H9 (cell line): ENCODE data around the gene AKT3. TPM values are rescaled to one million over a fixed set of nuclear protein-coding genes. Genes with fewer than 3 reads are reported as not detected.

Experiments
- DNase-seq: peaks from one replicate; pipeline ENCODE4 v3.0.0-alpha.2; 2017
- H2AFZ ChIP-seq: one replicate; pipeline ENCODE4 v1.6.1; 2013; ENCODE audit warnings: mild to moderate bottlenecking, low read length, control low read depth, moderate library complexity
- H2AK5ac ChIP-seq: 2 replicates; pipeline ENCODE4 v1.6.1; 2013; ENCODE audit warnings: low read length, control low read depth, mixed read lengths; ENCODE audit not compliant: insufficient read length
- H2BK120ac ChIP-seq: one replicate; pipeline ENCODE4 v1.6.1; 2013; ENCODE audit warnings: low read depth, mild to moderate bottlenecking, low read length, control low read depth, inconsistent platforms; ENCODE audit not compliant: poor library complexity, severe bottlenecking
- H2BK12ac ChIP-seq: 2 replicates; pipeline ENCODE4 v1.6.1; 2013; ENCODE audit warnings: low read length, control low read depth, mixed read lengths, low read depth; ENCODE audit not compliant: insufficient read length
- H2BK15ac ChIP-seq: 2 replicates; pipeline ENCODE4 v1.6.1; 2013; ENCODE audit warnings: low read depth, low read length, control low read depth
- H2BK20ac ChIP-seq: one replicate; pipeline ENCODE4 v1.6.1; 2013; ENCODE audit warnings: low read depth, mild to moderate bottlenecking, low read length, control low read depth, inconsistent platforms; ENCODE audit not compliant: poor library complexity, severe bottlenecking
- H2BK5ac ChIP-seq: 2 replicates; pipeline ENCODE4 v1.6.1; 2013; ENCODE audit warnings: low read length, control low read depth, mixed read lengths; ENCODE audit not compliant: insufficient read length
- H3K14ac ChIP-seq: 2 replicates; pipeline ENCODE4 v1.6.1; 2013; ENCODE audit warnings: low read length, control low read depth; ENCODE audit not compliant: insufficient read depth
- H3K18ac ChIP-seq: 2 replicates; pipeline ENCODE4 v1.6.1; 2013; ENCODE audit warnings: low read depth, mild to moderate bottlenecking, mixed read lengths, low read length, control low read depth; ENCODE audit not compliant: insufficient read length
- H3K23ac ChIP-seq: 2 replicates; pipeline ENCODE4 v1.6.1; 2013; ENCODE audit warnings: low read length, control low read depth, mixed read lengths, low read depth; ENCODE audit not compliant: insufficient read length
- H3K23me2 ChIP-seq: 2 replicates; pipeline ENCODE4 v1.6.1; 2013; ENCODE audit warnings: low read depth, mild to moderate bottlenecking, mixed read lengths, low read length, control low read depth; ENCODE audit not compliant: insufficient read length, poor library complexity, severe bottlenecking
- H3K27ac ChIP-seq: 2 replicates; pipeline ENCODE4 v1.5.1; 2013; ENCODE audit warnings: low read length, control low read depth, mixed read lengths, low read depth; ENCODE audit not compliant: insufficient read length
- H3K27me3 ChIP-seq: 2 replicates; pipeline ENCODE4 v1.6.1; 2013; ENCODE audit warnings: low read length, control low read depth, inconsistent platforms; ENCODE audit not compliant: insufficient read depth
- H3K4ac ChIP-seq: 2 replicates; pipeline ENCODE4 v1.6.1; 2013; ENCODE audit warnings: low read depth, mild to moderate bottlenecking, control low read depth, inconsistent platforms, low read length, moderate library complexity
- H3K4me1 ChIP-seq: 2 replicates; pipeline ENCODE4 v1.6.1; 2013; ENCODE audit warnings: low read length, control low read depth, inconsistent platforms; ENCODE audit not compliant: insufficient read depth
- H3K4me2 ChIP-seq: 2 replicates; pipeline ENCODE4 v1.6.1; 2013; ENCODE audit warnings: low read length, control low read depth, mixed read lengths; ENCODE audit not compliant: insufficient read length, insufficient read depth
- H3K56ac ChIP-seq: 2 replicates; pipeline ENCODE4 v1.6.1; 2013; ENCODE audit warnings: low read depth, mild to moderate bottlenecking, mixed read lengths, low read length, control low read depth; ENCODE audit not compliant: insufficient read length
- H3K79me1 ChIP-seq: 2 replicates; pipeline ENCODE4 v1.6.1; 2013; ENCODE audit warnings: low read depth, mild to moderate bottlenecking, moderate library complexity, low read length, control low read depth, inconsistent platforms; ENCODE audit not compliant: insufficient read depth, poor library complexity, severe bottlenecking
- H3K79me2 ChIP-seq: 2 replicates; pipeline ENCODE4 v1.6.1; 2013; ENCODE audit warnings: low read length, control low read depth, inconsistent platforms; ENCODE audit not compliant: insufficient read depth
- H3K9ac ChIP-seq: 2 replicates; pipeline ENCODE4 v1.6.1; 2013; ENCODE audit warnings: low read length, control low read depth, mixed read lengths; ENCODE audit not compliant: insufficient read length; ENCODE audit errors: extremely low read depth
- H3K9me3 ChIP-seq: one replicate; pipeline ENCODE4 v1.6.1; 2013; ENCODE audit warnings: low read depth, low read length, inconsistent platforms; ENCODE audit not compliant: control insufficient read depth
- H3T11ph ChIP-seq: one replicate; pipeline ENCODE4 v1.6.1; 2013; ENCODE audit warnings: mild to moderate bottlenecking, low read length, control low read depth, inconsistent platforms
- H4K20me1 ChIP-seq: one replicate; pipeline ENCODE4 v1.6.1; 2013; ENCODE audit not compliant: control insufficient read depth, insufficient read length, insufficient read depth
- H4K5ac ChIP-seq: 2 replicates; pipeline ENCODE4 v1.6.1; 2013; ENCODE audit warnings: low read depth, mild to moderate bottlenecking, mixed read lengths, low read length, control low read depth; ENCODE audit not compliant: insufficient read length
- H4K8ac ChIP-seq: replicated peaks from 2 replicates; pipeline ENCODE4 v1.6.1; 2013; ENCODE audit warnings: low read length, control low read depth, mixed read lengths, low read depth; ENCODE audit not compliant: insufficient read length
- H4K91ac ChIP-seq: 2 replicates; pipeline ENCODE4 v1.6.1; 2013; ENCODE audit warnings: low read depth, mild to moderate bottlenecking, moderate library complexity, mixed read lengths, low read length, control low read depth; ENCODE audit not compliant: insufficient read length
- H3K27ac Mint-ChIP-seq, 3 experiments: 2 replicates in 2 of 3; 3 replicates in 1 of 3; pipeline ENCODE4 v1.8.0; 2020 to 2021; ENCODE audit warnings: mixed read lengths in 3 of 3, mild to moderate bottlenecking in 1 of 3, moderate library complexity in 1 of 3
- H3K27me3 Mint-ChIP-seq: 2 replicates; pipeline ENCODE4 v1.8.0; 2021; ENCODE audit warnings: low read depth, mild to moderate bottlenecking, moderate library complexity, mixed read lengths
- H3K36me3 Mint-ChIP-seq, 3 experiments: 2 replicates in 2 of 3; 3 replicates in 1 of 3; pipeline ENCODE4 v1.8.0; 2020 to 2021; ENCODE audit warnings: low read depth in 3 of 3, mixed read lengths in 3 of 3; ENCODE audit not compliant: insufficient read depth in 1 of 3
- H3K4me1 Mint-ChIP-seq, 2 experiments: 2 replicates each; pipeline ENCODE4 v1.8.0; 2020; ENCODE audit warnings: mixed read lengths in 2 of 2
- H3K4me3 Mint-ChIP-seq, 2 experiments: 2 replicates in 1 of 2; 3 replicates in 1 of 2; pipeline ENCODE4 v1.8.0; 2020 to 2021; ENCODE audit warnings: mild to moderate bottlenecking in 2 of 2, mixed read lengths in 2 of 2, moderate library complexity in 1 of 2
- H3K9me3 Mint-ChIP-seq, 2 experiments: 2 replicates in 1 of 2; 3 replicates in 1 of 2; pipeline ENCODE4 v1.8.0; 2020; ENCODE audit warnings: mild to moderate bottlenecking in 2 of 2, mixed read lengths in 2 of 2, moderate library complexity in 1 of 2
- CTCF ChIP-seq: fragments of 200-600 bp; sonication (generic); conservative IDR thresholded peaks from 3 replicates; pipeline ENCODE4 v1.8.0; 2021; ENCODE audit warnings: antibody characterized with exemption, mild to moderate bottlenecking
- WGBS: extraction: QIAGEN DNeasy Blood & Tissue Kit; methylation state at CpG from one replicate; pipeline ENCODE4 v1.1.7; 2013; ENCODE audit warnings: missing lambda C conversion rate, low lambda C conversion rate, mixed read lengths; ENCODE audit not compliant: insufficient read length; ENCODE audit errors: extremely low coverage; 5-methylcytosine and 5-hydroxymethylcytosine counted together
- total RNA-seq: library from RNA; stranded (reverse); gene quantifications from 2 replicates; pipeline ENCODE4 v1.2.1, GENCODE V29; 2021

The AKT3 gene
- total RNA-seq, 1 experiment from 2014 or later: 27.8 TPM

- H2BK15ac ChIP-seq: no peak overlapping the region
- no peak overlapping the region for H2AFZ ChIP-seq
- H4K8ac ChIP-seq: no peak overlapping the region
- peaks cover 13 to 15% of the 10 kb centered on the region in 2 experiments for H3K4me1 Mint-ChIP-seq
- no peak overlapping the region for H4K5ac ChIP-seq
- no peak overlapping the region for H3K27ac ChIP-seq
- whole genome bisulfite sequencing: no CpG with 5 or more reads among the region's 1 CpG
- H3K36me3 Mint-ChIP-seq: peaks cover 0 to 4% (median 2%) of the 10 kb centered on the region in 3 experiments; a peak in 2 of 7 replicates
- no peaks in the 10 kb centered on the region for H3K79me1 ChIP-seq
- no peaks in the 10 kb centered on the region for H4K20me1 ChIP-seq
- H3K14ac ChIP-seq: no peak overlapping the region
- no peak overlapping the region for H3T11ph ChIP-seq
- H3K27me3 Mint-ChIP-seq: no peaks in the 10 kb centered on the region
- H3K9me3 ChIP-seq: no peaks in the 10 kb centered on the region
- H2BK120ac ChIP-seq: no peak overlapping the region
- H3K9ac ChIP-seq: no peak overlapping the region
- DNase-seq: no peak
- TF ChIP-seq CTCF: no peak
- no peak overlapping the region for H3K18ac ChIP-seq
- no peak overlapping the region for H3K4ac ChIP-seq
- H3K56ac ChIP-seq: no peak overlapping the region
- no peak overlapping the region for H2AK5ac ChIP-seq
- no peak overlapping the region for H3K23ac ChIP-seq
- no peak overlapping the region for H2BK20ac ChIP-seq
- no peak overlapping the region for H3K4me3 Mint-ChIP-seq
- H3K4me1 ChIP-seq: no peaks in the 10 kb centered on the region
- H2BK12ac ChIP-seq: no peak overlapping the region
- H4K91ac ChIP-seq: no peak overlapping the region
- no peak overlapping the region for H2BK5ac ChIP-seq
- no peaks in the 10 kb centered on the region for H3K27me3 ChIP-seq
- H3K27ac Mint-ChIP-seq: no peak overlapping the region
- no peaks in the 10 kb centered on the region; the same call in 1 of the 2 replicates for H3K79me2 ChIP-seq
- H3K9me3 Mint-ChIP-seq: no peaks in the 10 kb centered on the region; a peak in 1 of 5 replicates
- H3K23me2 ChIP-seq: no peaks in the 10 kb centered on the region
- no peak overlapping the region for H3K4me2 ChIP-seq
These were observed 5.9 kb downstream of the AKT3 start for GRCh38 chr1:243844186-243844585.
